ENCODE measurements around the gene POFUT2. TPM values are rescaled to one million over a fixed set of nuclear protein-coding genes. Genes with fewer than 3 reads are reported as not detected.

The POFUT2 gene
- total RNA-seq, 4 donors from 2014 or later: 7.9 to 11.4 (median 9.4) TPM

DNA sequence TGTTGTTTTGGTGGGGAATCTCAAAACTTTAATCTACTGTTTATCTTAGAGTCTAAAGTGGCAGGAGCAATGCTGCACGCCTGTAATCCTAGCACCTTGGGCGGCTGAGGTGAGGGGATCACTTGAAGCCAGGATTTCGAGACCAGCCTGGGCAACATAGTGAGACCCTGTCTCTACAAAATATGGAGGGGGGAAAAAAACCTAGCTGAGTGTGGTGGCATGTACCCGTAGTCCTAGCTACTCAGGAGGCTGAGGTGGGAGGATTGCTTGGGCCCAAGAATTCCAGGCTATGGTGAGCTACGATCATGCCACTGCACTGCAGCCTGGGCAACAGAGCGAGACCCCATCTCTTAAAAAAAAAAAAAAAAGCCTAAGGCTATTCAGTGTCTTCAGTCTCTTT is 38.1 kb downstream of the POFUT2 start:
- Histone ChIP-seq H3K4me1 (peaks cover 0 to 10% (median 7%) of the 10 kb centered on the region in 3 donors), H3K36me3 (no peaks in the 10 kb centered on the region), H3K4me3 (no peak overlapping the region), H3K27me3 (peaks cover 0 to 56% (median 0%) of the 10 kb centered on the region in 4 donors), H3K9me3 (no peaks in the 10 kb centered on the region), H3K27ac (no peak overlapping the region)
- 84 to 96% methylated on average over 4 to 5 of the region's 6 CpGs for WGBS, 2 donors
- TF ChIP-seq, protein P1, sequence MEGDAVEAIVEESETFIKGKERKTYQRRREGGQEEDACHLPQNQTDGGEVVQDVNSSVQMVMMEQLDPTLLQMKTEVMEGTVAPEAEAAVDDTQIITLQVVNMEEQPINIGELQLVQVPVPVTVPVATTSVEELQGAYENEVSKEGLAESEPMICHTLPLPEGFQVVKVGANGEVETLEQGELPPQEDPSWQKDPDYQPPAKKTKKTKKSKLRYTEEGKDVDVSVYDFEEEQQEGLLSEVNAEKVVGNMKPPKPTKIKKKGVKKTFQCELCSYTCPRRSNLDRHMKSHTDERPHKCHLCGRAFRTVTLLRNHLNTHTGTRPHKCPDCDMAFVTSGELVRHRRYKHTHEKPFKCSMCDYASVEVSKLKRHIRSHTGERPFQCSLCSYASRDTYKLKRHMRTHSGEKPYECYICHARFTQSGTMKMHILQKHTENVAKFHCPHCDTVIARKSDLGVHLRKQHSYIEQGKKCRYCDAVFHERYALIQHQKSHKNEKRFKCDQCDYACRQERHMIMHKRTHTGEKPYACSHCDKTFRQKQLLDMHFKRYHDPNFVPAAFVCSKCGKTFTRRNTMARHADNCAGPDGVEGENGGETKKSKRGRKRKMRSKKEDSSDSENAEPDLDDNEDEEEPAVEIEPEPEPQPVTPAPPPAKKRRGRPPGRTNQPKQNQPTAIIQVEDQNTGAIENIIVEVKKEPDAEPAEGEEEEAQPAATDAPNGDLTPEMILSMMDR (IDR thresholded peaks at IDR 0.05): no peak
- no peak for TF ChIP-seq POLR2A (IDR thresholded peaks at IDR 0.05)
- no peak for DNase-seq
- intact Hi-C loops (cut with DNase I): no loop called here

DNA sequence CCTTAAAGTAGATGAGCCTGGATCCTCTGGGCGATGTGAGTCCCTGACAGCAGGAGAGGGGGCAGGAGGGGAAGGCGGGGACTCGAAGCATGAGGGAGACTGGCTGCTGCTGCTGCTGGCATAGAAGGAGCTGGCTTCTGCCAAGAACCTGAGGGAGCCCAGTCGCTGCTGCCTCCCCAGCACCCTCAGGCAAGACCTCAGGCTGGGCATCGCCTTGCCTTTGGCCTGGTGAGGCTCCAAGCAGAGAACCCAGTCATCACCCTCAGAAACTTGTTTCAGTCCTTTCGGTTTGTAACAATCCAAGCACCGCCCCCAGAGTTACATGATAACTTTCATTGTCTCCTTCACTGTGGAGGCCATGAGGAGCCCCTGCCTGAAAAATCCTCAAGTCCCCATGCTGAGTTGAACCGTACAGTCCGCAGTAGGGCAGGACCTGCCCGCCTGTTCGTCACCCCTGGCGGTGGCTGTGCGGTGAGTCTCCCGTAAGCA is 38.8 kb downstream of the POFUT2 start:
- DNase-seq: no peak
- H3K27ac ChIP-seq: no peak overlapping the region
- peak overlapping the region in 2 of 4 donors; percentile 22 to 51 for H3K4me3 ChIP-seq
- intact Hi-C loops (cut with DNase I): no loop called here
- TF ChIP-seq, protein P1 (IDR thresholded peaks at IDR 0.05): peak in 1 of 6 experiments; percentile 9
- no peak for TF ChIP-seq POLR2A (IDR thresholded peaks at IDR 0.05)
- H3K27me3 ChIP-seq: peaks cover 0 to 52% (median 0%) of the 10 kb centered on the region in 4 donors
- 36 to 45% methylated on average over 7 to 14 of the region's 14 CpGs for WGBS, 2 donors
- H3K4me1 ChIP-seq: peaks cover 0 to 10% (median 7%) of the 10 kb centered on the region in 3 donors
- no peaks in the 10 kb centered on the region for H3K36me3 ChIP-seq
- peaks cover 0 to 6% (median 2%) of the 10 kb centered on the region in 3 donors for H3K9me3 ChIP-seq

DNA sequence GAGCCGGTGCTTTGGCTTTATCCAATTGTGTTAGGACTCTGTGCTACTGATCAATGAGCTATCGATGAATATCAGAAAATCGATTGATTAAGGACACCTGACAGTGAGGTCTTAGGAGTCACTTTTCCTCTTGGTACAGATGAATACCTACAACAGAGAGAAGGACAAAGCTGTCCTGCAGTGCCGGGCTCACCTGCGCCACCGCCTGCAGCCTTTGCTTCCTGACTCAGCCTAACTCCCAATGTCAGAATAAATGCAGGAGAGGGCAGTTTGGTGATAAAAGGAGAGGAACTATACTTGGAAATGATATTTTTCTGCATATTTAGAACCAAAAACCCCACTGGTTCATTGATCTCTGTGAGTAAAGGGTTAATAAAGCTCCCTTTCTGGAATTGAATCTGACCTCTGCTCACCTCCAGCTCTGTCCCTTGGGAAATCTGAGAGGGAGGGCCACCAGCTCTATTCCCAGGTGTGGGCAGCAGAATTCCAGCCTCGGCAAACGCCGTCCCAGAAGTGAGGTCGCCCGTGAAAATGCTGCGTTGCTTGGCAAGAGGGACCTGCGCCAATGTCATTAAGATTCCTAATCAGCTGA is 39.3 kb downstream of the POFUT2 start:
- H3K9me3 ChIP-seq: peaks cover 0 to 11% (median 7%) of the 10 kb centered on the region in 3 donors
- TF ChIP-seq POLR2A (IDR thresholded peaks at IDR 0.05): no peak
- TF ChIP-seq, protein P1 (IDR thresholded peaks at IDR 0.05): no peak
- no peak for DNase-seq
- H3K4me3 ChIP-seq: peak overlapping the region in 2 of 4 donors; percentile 22 to 51
- no peak overlapping the region for H3K27ac ChIP-seq
- H3K4me1 ChIP-seq: peaks cover 0 to 10% (median 7%) of the 10 kb centered on the region in 3 donors
- peaks cover 0 to 52% (median 0%) of the 10 kb centered on the region in 4 donors for H3K27me3 ChIP-seq
- 28 to 64% methylated on average over 10 to 13 of the region's 13 CpGs for WGBS, 2 donors
- intact Hi-C loops (cut with DNase I): no loop called here
- no peaks in the 10 kb centered on the region for H3K36me3 ChIP-seq

DNA sequence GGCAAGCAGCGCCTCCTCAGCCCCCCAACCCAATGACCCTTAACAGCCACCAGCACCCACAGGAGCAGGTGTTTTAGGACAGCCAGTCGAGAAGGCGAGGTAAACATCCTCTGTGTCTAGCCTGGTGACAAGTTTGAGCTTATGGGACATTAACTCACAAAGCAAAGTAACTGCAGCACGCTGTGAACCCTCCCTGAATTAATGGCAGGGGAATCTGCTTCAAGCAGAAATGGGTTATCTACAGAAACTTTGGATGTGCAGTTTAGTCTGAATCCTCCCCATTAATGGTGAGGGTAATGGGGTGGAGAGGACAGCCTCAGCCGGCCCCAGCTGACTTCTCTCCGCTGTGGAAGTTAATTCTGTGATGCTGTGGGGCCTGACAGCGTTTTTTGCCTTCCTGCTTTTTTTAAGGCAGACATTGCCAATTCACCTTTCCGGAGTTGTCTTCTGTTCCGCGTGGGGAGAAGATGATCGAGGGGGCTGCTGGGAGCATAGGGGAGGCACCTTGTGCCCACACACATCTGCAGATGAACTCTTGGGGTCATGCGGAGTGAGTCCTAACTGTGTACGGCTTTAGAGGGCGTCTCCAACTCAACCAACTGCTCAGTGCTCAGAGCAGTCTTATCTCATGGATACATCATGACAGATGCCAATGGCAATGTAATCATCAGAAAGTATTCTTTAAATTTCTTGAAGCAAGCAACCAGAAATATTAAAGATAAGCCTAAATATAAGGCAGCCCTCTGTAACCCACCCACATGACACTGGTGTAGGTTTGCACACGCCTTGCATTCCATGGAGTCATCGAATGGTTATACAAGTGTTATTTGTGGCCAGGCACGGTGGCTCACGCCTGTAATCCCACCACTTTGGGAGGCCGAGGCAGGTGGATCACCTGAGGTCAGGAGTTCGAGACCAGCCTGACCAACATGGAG is 41.0 kb downstream of the POFUT2 start:
- no peak for TF ChIP-seq POLR2A (IDR thresholded peaks at IDR 0.05)
- TF ChIP-seq, protein P1 (IDR thresholded peaks at IDR 0.05): no peak
- H3K36me3 ChIP-seq: no peaks in the 10 kb centered on the region
- H3K27ac ChIP-seq: no peak overlapping the region
- intact Hi-C loops (cut with DNase I): no loop called here
- peaks cover 0 to 45% (median 0%) of the 10 kb centered on the region in 4 donors for H3K27me3 ChIP-seq
- H3K4me1 ChIP-seq: peaks cover 0 to 10% (median 7%) of the 10 kb centered on the region in 3 donors
- 74 to 85% methylated on average over 9 to 18 of the region's 20 CpGs for WGBS, 2 donors
- no peak for DNase-seq
- peaks cover 0 to 24% (median 8%) of the 10 kb centered on the region in 3 donors for H3K9me3 ChIP-seq
- H3K4me3 ChIP-seq: no peak overlapping the region
